Muscle layer of duodenum (tissue), 2 donors: ENCODE results near the gene TMEM178B.
"Not testable (repeated sequence)": the region's sequence is repeated elsewhere in the genome, so short reads cannot be mapped to it uniquely, and the experiment has no call there.

Experiments
- H3K27ac ChIP-seq: one replicate; pipeline ENCODE4 v1.7.0; 2013; ENCODE audit warnings: mild to moderate bottlenecking, low read length
- H3K27me3 ChIP-seq: one replicate; pipeline ENCODE4 v1.7.0; 2013; ENCODE audit warnings: low read depth, mild to moderate bottlenecking, control low read depth, low read length
- H3K36me3 ChIP-seq, 2 donors: one replicate each; pipeline ENCODE4 v1.7.0; 2013; ENCODE audit warnings: low read length in 2 of 2, control low read depth in 1 of 2, mild to moderate bottlenecking in 1 of 2; ENCODE audit not compliant: insufficient read depth in 2 of 2, control insufficient read depth in 1 of 2
- H3K4me1 ChIP-seq, 2 donors: one replicate each; pipeline ENCODE4 v1.7.0; 2013; ENCODE audit warnings: low read length in 2 of 2, mild to moderate bottlenecking in 2 of 2, control low read depth in 1 of 2, moderate library complexity in 1 of 2; ENCODE audit not compliant: insufficient read depth in 2 of 2, control insufficient read depth in 1 of 2
- H3K4me3 ChIP-seq, 2 donors: one replicate each; pipeline ENCODE4 v1.7.0; 2013; ENCODE audit warnings: low read length in 2 of 2, low read depth in 1 of 2, mild to moderate bottlenecking in 1 of 2
- H3K9me3 ChIP-seq, 2 donors: one replicate each; pipeline ENCODE4 v1.7.0; 2013; ENCODE audit warnings: low read length in 2 of 2, control low read depth in 1 of 2, mild to moderate bottlenecking in 1 of 2; ENCODE audit not compliant: control insufficient read depth in 1 of 2
- donor health status: healthy.

Gene TMEM178B

DNA sequence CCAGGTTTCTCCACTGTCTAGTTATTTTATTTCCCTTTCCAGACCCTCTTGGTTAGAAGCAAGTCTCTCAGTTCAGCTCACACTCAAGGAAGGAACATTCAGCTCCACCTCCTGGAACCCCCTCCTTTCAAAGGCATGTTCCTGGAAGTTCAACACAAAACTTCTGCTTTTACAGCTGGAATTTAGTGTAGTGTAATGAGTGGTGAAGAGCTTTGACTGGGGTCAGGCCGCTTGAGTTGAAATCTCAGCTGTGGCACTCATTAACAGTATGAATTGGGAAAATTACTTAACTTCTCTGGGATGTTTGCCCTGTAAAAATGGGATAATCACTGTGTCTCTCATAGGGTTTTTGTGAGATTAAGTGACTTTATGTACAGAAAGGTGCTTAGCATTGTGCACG is 91.7 kb downstream of the TMEM178B start:
- Histone ChIP-seq H3K4me1 (no peaks in the 10 kb centered on the region), H3K4me3 (no peak overlapping the region), H3K27ac (no peak overlapping the region), H3K27me3 (no peaks in the 10 kb centered on the region), H3K9me3 (no peaks in the 10 kb centered on the region), H3K36me3 (no peaks in the 10 kb centered on the region)

DNA sequence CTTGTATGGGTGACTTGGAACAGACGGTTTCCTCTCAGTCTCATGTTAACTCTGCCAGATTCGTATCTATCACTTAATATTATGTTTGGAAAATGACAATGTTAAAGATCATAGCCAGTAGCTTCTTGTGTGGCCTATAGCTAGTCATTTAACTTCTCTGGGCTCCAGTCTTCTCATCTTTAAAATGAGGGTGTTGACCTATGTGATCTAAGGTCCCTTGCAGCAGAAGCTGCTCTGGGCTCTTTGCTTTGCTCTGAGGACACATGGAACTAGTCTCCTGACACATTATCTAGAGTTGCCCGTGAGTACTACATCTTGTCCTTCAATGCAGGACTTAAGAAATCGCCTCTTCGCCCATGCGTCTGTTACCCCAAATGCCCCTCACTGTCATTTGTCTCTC is 93.1 kb downstream of the TMEM178B start:
- Histone ChIP-seq H3K4me1 (no peaks in the 10 kb centered on the region), H3K4me3 (no peak overlapping the region), H3K36me3 (no peaks in the 10 kb centered on the region), H3K27ac (no peak overlapping the region), H3K9me3 (no peaks in the 10 kb centered on the region), H3K27me3 (no peaks in the 10 kb centered on the region)

DNA sequence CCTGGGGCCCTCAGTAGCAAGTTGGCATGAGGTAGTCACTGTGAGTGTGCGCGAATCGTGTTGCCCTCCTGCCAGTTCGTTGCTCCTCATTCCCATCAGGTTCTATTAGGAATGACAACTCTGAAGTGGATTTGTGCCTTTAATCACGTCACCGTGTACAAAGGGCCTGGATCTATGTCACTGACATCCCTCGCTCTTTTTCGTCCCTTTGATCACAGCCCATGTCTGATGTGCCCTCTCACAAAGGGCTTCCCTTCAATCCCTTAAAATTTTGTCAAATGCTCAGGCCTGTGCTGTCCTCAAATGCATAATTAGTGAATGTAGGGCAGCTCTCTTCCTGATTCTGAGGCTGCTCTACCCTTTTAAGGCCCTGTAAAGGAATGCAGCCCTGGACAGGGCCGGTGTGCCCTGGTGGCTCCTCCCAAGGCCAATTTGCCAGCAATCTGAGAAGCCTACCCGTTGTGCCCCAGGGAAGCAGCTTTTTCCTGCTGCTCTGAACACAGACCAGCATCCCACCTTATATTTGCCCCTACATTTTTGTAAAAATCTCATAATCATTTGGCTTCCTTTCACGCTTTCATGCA is 93.6 kb downstream of the TMEM178B start:
- Histone ChIP-seq H3K36me3 (no peaks in the 10 kb centered on the region), H3K9me3 (no peaks in the 10 kb centered on the region), H3K4me3 (no peak overlapping the region), H3K27ac (no peak overlapping the region), H3K4me1 (no peaks in the 10 kb centered on the region), H3K27me3 (no peaks in the 10 kb centered on the region)

DNA sequence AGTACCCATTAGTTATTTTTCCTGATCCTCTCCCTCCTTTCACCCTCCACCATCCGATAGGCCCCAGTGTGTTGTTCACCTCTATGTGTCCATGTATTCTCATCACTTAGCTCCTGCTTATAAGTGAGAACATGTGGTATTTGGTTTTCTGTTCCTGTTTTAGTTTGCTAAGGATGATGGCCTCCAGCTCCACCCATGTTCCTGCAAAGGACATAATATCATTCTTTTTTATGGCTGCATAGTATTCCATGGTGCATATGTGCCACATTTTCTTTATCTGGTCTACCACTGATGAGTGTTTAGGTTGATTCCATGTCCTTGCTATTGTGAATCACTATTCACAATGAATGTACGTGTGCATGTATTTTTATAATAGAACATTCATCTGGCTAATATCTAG is 95.3 kb downstream of the TMEM178B start:
- not testable (repeated sequence) for H3K4me3 ChIP-seq, H3K4me1 ChIP-seq, H3K27ac ChIP-seq, H3K36me3 ChIP-seq, H3K9me3 ChIP-seq, H3K27me3 ChIP-seq

DNA sequence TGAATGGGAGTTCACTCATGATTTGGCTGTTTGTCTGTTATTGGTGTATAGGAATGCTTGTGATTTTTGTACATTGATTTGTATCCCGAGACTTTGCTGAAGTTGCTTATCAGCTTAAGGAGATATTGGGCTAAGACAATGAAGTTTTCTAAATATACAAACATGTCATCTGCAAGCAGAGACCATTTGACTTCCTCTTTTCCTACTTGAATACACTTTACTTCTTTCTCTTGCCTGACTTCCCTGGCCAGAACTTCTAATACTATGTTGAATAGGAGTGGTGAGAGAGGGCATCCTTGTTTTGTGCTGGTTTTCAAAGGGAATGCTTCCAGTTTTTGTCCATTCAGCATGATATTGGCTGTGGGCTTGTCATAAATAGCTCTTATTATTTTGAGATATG is 101.9 kb downstream of the TMEM178B start:
- not testable (repeated sequence) for H3K4me1 ChIP-seq, H3K36me3 ChIP-seq, H3K27ac ChIP-seq, H3K9me3 ChIP-seq, H3K4me3 ChIP-seq, H3K27me3 ChIP-seq

DNA sequence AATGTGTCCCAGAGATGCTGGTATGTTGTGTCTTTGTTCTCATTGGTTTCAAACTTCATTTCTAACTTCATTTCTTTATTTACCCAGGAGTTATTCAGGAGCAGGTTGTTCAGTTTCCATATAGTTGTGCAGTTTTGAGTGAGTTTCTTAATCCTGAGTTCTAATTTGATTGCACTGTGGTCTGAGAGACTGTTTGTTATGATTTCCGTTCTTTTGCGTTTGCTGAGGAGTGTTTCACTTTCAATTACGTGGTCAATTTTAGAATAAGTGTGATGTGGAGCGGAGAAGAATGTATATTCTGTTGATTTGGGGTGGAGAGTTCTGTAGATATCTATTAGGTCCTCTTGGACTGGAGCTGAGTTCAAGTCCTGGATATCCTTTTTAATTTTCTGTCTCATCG is 103.3 kb downstream of the TMEM178B start:
- not testable (repeated sequence) for H3K9me3 ChIP-seq, H3K27ac ChIP-seq, H3K36me3 ChIP-seq, H3K4me3 ChIP-seq, H3K4me1 ChIP-seq, H3K27me3 ChIP-seq

DNA sequence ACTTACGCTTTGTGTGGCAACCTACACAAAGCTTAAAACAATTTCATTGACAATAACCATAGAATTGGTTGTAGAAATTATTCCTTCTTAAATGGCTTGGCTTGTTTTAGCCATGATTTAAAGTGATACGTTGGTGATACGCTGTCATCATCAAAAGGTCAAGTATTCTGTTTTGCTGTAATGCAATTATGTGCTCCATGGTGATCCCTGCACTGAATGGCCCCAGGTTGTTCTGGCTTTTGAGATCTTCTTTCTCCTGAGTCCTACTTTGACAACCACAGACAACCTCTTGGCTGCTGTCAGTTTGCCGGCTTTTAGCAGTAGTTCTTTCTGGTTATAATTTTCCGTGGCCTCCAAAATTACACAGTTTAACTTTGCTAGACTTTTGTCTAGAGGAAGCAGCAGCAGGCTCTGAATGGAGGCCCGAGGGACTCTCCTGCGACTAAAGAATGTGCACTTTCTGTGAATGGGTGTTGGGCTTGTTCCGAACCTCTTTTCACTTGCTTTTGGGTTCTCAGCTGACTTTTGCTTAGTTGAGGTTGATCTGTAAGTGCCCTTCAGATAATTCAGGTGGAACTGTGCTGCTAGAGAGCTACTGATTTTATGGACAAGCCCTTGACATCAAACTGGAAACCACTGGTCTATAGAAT is 104.7 kb downstream of the TMEM178B start:
- H3K36me3 ChIP-seq = no peaks in the 10 kb centered on the region
- H3K4me3 ChIP-seq = no peak overlapping the region
- H3K27ac ChIP-seq = no peak overlapping the region
- H3K9me3 ChIP-seq = no peaks in the 10 kb centered on the region
- H3K27me3 ChIP-seq = no peaks in the 10 kb centered on the region
- H3K4me1 ChIP-seq = no peaks in the 10 kb centered on the region

DNA sequence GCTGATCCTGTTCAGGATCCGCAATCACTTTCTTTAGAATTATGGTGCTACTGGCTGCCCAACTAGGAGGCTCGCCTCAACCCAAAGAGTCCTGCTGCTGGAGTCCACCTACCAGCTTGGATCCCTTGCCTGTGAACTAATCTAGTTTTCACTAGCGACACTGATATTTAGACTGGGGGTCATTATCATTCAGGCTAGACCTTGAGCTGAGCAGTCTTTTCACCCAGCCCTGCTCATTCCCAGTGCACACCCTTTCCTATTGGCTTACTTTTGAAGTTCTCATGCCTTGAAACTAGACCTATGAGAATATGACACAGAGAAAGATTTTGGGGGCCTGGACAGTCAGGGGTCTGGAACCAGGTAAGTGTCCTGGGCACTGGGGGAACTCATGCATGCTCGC is 107.9 kb downstream of the TMEM178B start:
- H3K27ac ChIP-seq = no peak overlapping the region
- H3K4me1 ChIP-seq = no peaks in the 10 kb centered on the region
- H3K27me3 ChIP-seq = no peaks in the 10 kb centered on the region

DNA sequence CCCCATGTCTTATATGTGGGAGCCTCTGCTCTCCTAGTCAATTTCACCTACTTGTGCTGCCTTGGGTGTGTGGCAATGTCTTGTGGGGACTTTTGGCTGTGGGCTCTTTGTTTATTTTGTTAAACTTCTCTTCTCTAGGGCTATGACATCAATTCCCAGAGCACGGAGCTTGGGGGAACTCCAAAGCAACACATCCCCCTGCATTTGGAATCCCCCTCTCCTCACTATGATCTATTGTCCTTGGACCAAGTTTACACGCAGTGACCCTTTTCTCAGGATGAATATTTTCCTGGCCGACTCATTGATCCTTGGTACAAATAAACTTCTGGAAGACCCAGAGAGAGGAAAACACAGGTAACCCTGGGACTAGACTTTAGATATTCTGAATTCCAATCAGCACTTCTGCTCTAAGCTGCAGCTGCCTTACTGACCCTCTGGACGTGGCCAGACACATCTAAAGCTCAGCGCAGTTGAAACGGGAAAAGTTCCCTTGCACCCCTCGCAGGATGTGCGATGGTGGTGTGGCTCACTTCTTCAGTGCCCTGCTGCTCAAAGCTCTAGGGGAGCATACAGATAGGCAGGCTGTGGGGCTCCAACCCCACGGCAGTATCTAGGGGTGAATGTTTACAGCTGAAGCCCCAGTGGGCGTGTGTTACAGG is 110.8 kb downstream of the TMEM178B start:
- no peak overlapping the region for H3K27ac ChIP-seq
- no peak overlapping the region for H3K4me3 ChIP-seq
- H3K9me3 ChIP-seq = no peaks in the 10 kb centered on the region

More for the DNA sequence above, 107.9 kb downstream of the TMEM178B start:
- Histone ChIP-seq H3K9me3 (no peaks in the 10 kb centered on the region), H3K4me3 (no peak overlapping the region), H3K36me3 (no peaks in the 10 kb centered on the region)

DNA sequence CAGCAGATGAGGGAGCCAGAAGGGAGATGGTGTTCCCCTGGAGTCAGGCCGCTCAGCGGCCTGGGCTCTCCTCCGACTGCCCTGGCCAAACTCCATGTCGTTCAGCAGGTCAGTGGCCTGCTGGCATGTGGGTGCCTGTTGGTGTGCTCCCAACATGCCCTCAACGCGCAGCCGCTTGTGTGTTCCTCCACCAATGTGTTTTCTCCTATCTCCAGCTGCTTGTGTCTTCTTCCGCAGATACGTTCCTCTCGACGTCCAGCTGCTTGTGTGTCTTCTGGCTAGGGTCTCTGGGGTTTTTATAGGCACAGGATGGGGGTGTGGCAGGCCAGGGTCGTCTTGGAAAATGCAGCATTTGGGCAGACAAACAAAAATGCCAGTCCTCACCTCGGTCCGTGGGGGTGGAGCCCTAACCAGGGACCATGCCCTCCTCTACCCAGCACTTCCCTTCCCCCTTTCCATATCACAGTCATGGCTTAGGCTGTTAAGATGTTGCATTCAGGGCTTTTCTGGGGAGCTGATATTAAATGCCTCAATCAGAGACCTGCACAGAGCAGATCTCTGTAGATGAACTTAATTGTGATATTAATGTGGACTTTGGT is 111.6 kb downstream of the TMEM178B start:
- Histone ChIP-seq H3K4me1 (no peaks in the 10 kb centered on the region), H3K27ac (no peak overlapping the region), H3K36me3 (no peaks in the 10 kb centered on the region), H3K9me3 (no peaks in the 10 kb centered on the region), H3K4me3 (no peak overlapping the region), H3K27me3 (no peaks in the 10 kb centered on the region)

More for the DNA sequence above, 110.8 kb downstream of the TMEM178B start:
- Histone ChIP-seq H3K4me1 (no peaks in the 10 kb centered on the region), H3K36me3 (no peaks in the 10 kb centered on the region), H3K27me3 (no peaks in the 10 kb centered on the region)

DNA sequence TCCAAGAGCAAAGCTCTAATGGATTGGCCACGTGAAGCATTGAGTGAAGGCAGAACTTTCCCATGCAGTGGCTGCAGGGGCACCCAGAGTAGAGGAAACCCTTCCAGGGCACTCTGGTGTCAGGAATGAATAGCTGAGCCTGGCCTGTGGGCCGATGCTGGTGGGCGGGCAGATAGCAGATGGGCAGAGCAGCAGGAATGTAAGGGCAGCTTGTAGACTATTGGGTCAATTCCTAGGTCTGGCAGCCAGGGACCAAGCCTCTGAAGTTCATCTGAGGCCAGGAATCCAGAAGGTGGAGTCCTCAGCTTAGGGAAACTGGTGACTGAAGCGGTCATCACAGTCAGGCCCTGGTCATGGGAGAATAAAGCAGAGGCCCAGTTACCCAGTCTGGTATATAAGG is 115.4 kb downstream of the TMEM178B start:
- Histone ChIP-seq H3K4me3 (no peak overlapping the region), H3K36me3 (no peaks in the 10 kb centered on the region), H3K9me3 (no peaks in the 10 kb centered on the region), H3K4me1 (no peaks in the 10 kb centered on the region), H3K27ac (no peak overlapping the region), H3K27me3 (no peaks in the 10 kb centered on the region)
